ENCODE results near the gene SHISA9.

Gene SHISA9

DNA sequence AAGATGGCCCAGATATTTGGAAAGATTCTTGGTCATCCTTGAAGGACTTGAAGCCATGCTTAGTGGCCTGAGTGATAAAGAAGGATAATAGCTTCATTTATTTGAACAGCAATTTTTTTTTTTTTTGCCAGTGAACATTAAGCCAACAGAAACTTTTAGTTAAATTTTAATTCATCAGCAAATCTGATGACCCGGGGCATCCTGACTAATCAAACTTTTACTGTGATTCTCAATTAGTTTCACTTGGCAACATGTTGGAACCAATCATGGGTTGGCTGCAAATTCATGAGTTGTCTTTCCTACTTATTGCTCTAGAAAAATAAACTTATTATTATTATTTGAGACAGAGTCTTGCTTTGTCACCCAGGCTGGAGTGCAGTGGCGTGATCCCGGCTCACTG is 74.4 kb downstream of the SHISA9 start:
- no peaks in the 10 kb centered on the region for H4K20me1 ChIP-seq (ENCODE audit: insufficient read depth, low read length, poor library complexity, severe bottlenecking)
- TF ChIP-seq EZH2phosphoT487 (IDR thresholded peaks at IDR 0.05; ENCODE audit: borderline replicate concordance) = no peak
- TF ChIP-seq, protein P1, sequence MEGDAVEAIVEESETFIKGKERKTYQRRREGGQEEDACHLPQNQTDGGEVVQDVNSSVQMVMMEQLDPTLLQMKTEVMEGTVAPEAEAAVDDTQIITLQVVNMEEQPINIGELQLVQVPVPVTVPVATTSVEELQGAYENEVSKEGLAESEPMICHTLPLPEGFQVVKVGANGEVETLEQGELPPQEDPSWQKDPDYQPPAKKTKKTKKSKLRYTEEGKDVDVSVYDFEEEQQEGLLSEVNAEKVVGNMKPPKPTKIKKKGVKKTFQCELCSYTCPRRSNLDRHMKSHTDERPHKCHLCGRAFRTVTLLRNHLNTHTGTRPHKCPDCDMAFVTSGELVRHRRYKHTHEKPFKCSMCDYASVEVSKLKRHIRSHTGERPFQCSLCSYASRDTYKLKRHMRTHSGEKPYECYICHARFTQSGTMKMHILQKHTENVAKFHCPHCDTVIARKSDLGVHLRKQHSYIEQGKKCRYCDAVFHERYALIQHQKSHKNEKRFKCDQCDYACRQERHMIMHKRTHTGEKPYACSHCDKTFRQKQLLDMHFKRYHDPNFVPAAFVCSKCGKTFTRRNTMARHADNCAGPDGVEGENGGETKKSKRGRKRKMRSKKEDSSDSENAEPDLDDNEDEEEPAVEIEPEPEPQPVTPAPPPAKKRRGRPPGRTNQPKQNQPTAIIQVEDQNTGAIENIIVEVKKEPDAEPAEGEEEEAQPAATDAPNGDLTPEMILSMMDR (conservative IDR thresholded peaks at IDR 0.05; ENCODE audit: low read length) = no peak
- H3K27me3 ChIP-seq (ENCODE audit: insufficient read depth, low read length, poor library complexity, severe bottlenecking) = no peaks in the 10 kb centered on the region
- H3K9me2 ChIP-seq (replicated peaks; ENCODE audit: low read depth, low read length) = no peaks in the 10 kb centered on the region
- H3K9me3 ChIP-seq (ENCODE audit: insufficient read depth, low read depth, low read length) = no peaks in the 10 kb centered on the region
- no peak overlapping the region for H3K4me2 ChIP-seq (ENCODE audit: low read depth, low read length, poor library complexity, severe bottlenecking)
- no peak overlapping the region for H2AFZ ChIP-seq (ENCODE audit: low read length)
- H3K9ac ChIP-seq (ENCODE audit: low read depth, low read length, poor library complexity, severe bottlenecking) = no peak overlapping the region
- no peaks in the 10 kb centered on the region for H3K79me2 ChIP-seq (ENCODE audit: insufficient read depth, low read length)
- H3K36me3 ChIP-seq (ENCODE audit: insufficient read depth, low read length) = no peaks in the 10 kb centered on the region
- H3K4me1 ChIP-seq (ENCODE audit: insufficient read depth, low read length, poor library complexity, severe bottlenecking) = no peaks in the 10 kb centered on the region
- H3F3A ChIP-seq (ENCODE audit: low read depth) = no peaks in the 10 kb centered on the region
- H3K4me3 ChIP-seq (ENCODE audit: low read length, poor library complexity, severe bottlenecking) = no peak overlapping the region

DNA sequence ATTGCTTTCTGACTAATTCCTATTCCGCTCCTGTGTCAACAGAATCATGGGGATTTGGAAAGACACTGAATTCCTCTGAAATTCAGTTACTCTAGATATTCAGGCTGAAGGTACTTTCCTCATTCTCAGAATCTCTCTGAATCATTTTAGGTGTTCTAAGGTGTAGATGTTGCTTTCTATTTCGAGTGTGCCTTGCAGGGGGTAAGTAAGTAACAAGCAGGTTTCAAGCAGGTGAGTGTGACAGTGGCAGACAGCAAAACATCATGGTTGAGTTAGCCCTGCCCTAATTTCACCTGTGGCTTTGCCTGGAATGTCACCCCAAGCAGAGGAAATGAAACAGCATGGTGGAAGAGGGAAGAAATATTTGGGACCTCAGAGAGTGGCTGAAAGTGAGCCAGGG is 75.1 kb downstream of the SHISA9 start:
- TF ChIP-seq EZH2phosphoT487 (IDR thresholded peaks at IDR 0.05; ENCODE audit: borderline replicate concordance) = no peak
- TF ChIP-seq, protein P1 (conservative IDR thresholded peaks at IDR 0.05; ENCODE audit: low read length) = no peak
- H3K27me3 ChIP-seq (ENCODE audit: insufficient read depth, low read length, poor library complexity, severe bottlenecking) = no peaks in the 10 kb centered on the region
- no peaks in the 10 kb centered on the region for H4K20me1 ChIP-seq (ENCODE audit: insufficient read depth, low read length, poor library complexity, severe bottlenecking)
- H2AFZ ChIP-seq (ENCODE audit: low read length) = no peak overlapping the region
- H3K4me3 ChIP-seq (ENCODE audit: low read length, poor library complexity, severe bottlenecking) = no peak overlapping the region
- H3K4me1 ChIP-seq (ENCODE audit: insufficient read depth, low read length, poor library complexity, severe bottlenecking) = no peaks in the 10 kb centered on the region
- H3K79me2 ChIP-seq (ENCODE audit: insufficient read depth, low read length) = no peaks in the 10 kb centered on the region
- H3K9me3 ChIP-seq (ENCODE audit: insufficient read depth, low read depth, low read length) = no peaks in the 10 kb centered on the region
- no peaks in the 10 kb centered on the region for H3K9me2 ChIP-seq (replicated peaks; ENCODE audit: low read depth, low read length)
- no peak overlapping the region for H3K9ac ChIP-seq (ENCODE audit: low read depth, low read length, poor library complexity, severe bottlenecking)
- no peaks in the 10 kb centered on the region for H3F3A ChIP-seq (ENCODE audit: low read depth)
- H3K36me3 ChIP-seq (ENCODE audit: insufficient read depth, low read length) = no peaks in the 10 kb centered on the region
- no peak overlapping the region for H3K4me2 ChIP-seq (ENCODE audit: low read depth, low read length, poor library complexity, severe bottlenecking)

DNA sequence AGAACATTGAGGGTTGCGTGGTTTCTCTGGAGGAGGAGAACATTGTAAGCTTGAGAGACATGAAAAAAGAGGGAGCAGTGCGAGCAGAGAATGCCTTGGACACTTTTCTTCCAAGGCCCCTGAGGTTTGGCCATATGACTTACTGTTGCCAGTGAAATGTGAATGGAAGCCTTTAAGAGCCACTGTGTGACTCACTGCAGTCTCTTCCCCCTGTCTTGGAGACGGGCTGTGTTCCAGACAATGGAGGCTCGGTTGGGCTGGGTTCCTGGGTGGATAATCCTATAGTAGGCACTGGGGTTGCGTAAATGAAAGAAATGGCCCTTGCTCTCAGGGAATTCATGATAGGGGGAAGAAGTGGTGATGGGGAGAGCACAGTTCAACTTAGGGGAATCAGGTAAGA is 75.5 kb downstream of the SHISA9 start:
- no peaks in the 10 kb centered on the region for H3K79me2 ChIP-seq (ENCODE audit: insufficient read depth, low read length)
- no peaks in the 10 kb centered on the region for H3K36me3 ChIP-seq (ENCODE audit: insufficient read depth, low read length)
- no peak overlapping the region for H2AFZ ChIP-seq (ENCODE audit: low read length)
- H3K9me2 ChIP-seq (replicated peaks; ENCODE audit: low read depth, low read length) = no peaks in the 10 kb centered on the region
- H3K4me1 ChIP-seq (ENCODE audit: insufficient read depth, low read length, poor library complexity, severe bottlenecking) = no peaks in the 10 kb centered on the region
- no peak overlapping the region for H3K9ac ChIP-seq (ENCODE audit: low read depth, low read length, poor library complexity, severe bottlenecking)
- no peaks in the 10 kb centered on the region for H3K9me3 ChIP-seq (ENCODE audit: insufficient read depth, low read depth, low read length)
- no peaks in the 10 kb centered on the region for H4K20me1 ChIP-seq (ENCODE audit: insufficient read depth, low read length, poor library complexity, severe bottlenecking)
- no peaks in the 10 kb centered on the region for H3F3A ChIP-seq (ENCODE audit: low read depth)
- no peak for TF ChIP-seq EZH2phosphoT487 (IDR thresholded peaks at IDR 0.05; ENCODE audit: borderline replicate concordance)
- TF ChIP-seq, protein P1 (conservative IDR thresholded peaks at IDR 0.05; ENCODE audit: low read length) = no peak
- no peak overlapping the region for H3K4me3 ChIP-seq (ENCODE audit: low read length, poor library complexity, severe bottlenecking)
- H3K4me2 ChIP-seq (ENCODE audit: low read depth, low read length, poor library complexity, severe bottlenecking) = no peak overlapping the region
- no peaks in the 10 kb centered on the region for H3K27me3 ChIP-seq (ENCODE audit: insufficient read depth, low read length, poor library complexity, severe bottlenecking)

Measured in Loucy (cell line).